HG03378 (cell line): ENCODE data around the gene PHACTR1.
"Not testable (repeated sequence)": the region's sequence is repeated elsewhere in the genome, so short reads cannot be mapped to it uniquely, and the experiment has no call there.

ENCODE experiments used
- ATAC-seq: cut with Tn5 transposase; IDR thresholded peaks from one replicate; pipeline ENCODE4 v1.9.1; 2021; ENCODE audit warnings: mild to moderate bottlenecking, moderate library complexity; ENCODE audit not compliant: unreplicated experiment

PHACTR1 gene

GRCh38 chr6:12716298-12716916, at the start of gene PHACTR1:
TSS of gene PHACTR1 (plus strand) at chr6:12716767.
- no peak for ATAC-seq

GRCh38 chr6:12666886-12667285, 49.7 kb upstream of the PHACTR1 start:
- ATAC-seq: no peak

- no peak for ATAC-seq
Measured at GRCh38 chr6:12675931-12676330, 40.6 kb upstream of the PHACTR1 start.

- no peak for ATAC-seq
Measured at GRCh38 chr6:12679341-12679740, 37.2 kb upstream of the PHACTR1 start.

GRCh38 chr6:12693122-12693521, 23.4 kb upstream of the PHACTR1 start:
- no peak for ATAC-seq

GRCh38 chr6:12698298-12698697, 18.3 kb upstream of the PHACTR1 start:
- ATAC-seq: no peak

GRCh38 chr6:12704946-12705345, 11.6 kb upstream of the PHACTR1 start:
- ATAC-seq: no peak

GRCh38 chr6:12709116-12709515, 7.5 kb upstream of the PHACTR1 start:
- ATAC-seq: no peak

- no peak for ATAC-seq
Measured at GRCh38 chr6:12709556-12710232, 6.9 kb upstream of the PHACTR1 start.

GRCh38 chr6:12710921-12711320, 5.6 kb upstream of the PHACTR1 start:
- ATAC-seq: no peak

GRCh38 chr6:12714022-12714421, 2.5 kb upstream of the PHACTR1 start:
- ATAC-seq: no peak

GRCh38 chr6:12715437-12715836, 1.1 kb upstream of the PHACTR1 start:
- ATAC-seq: no peak

- ATAC-seq: no peak
Measured at GRCh38 chr6:12717356-12717755, 789 bp downstream of the PHACTR1 start.

- no peak for ATAC-seq
Measured at GRCh38 chr6:12718015-12718414, 1.4 kb downstream of the PHACTR1 start.

GRCh38 chr6:12719017-12719416, 2.5 kb downstream of the PHACTR1 start:
- ATAC-seq: no peak

GRCh38 chr6:12720310-12720709, 3.7 kb downstream of the PHACTR1 start:
- no peak for ATAC-seq

GRCh38 chr6:12725263-12725662, 8.7 kb downstream of the PHACTR1 start:
- no peak for ATAC-seq

- ATAC-seq: no peak
Measured at GRCh38 chr6:12729467-12729866, 12.9 kb downstream of the PHACTR1 start.

- ATAC-seq: not testable (repeated sequence)
Measured at GRCh38 chr6:12730809-12731208, 14.2 kb downstream of the PHACTR1 start.

- ATAC-seq: no peak
Measured at GRCh38 chr6:12733876-12734275, 17.3 kb downstream of the PHACTR1 start.

GRCh38 chr6:12735786-12736185, 19.2 kb downstream of the PHACTR1 start:
- ATAC-seq: no peak

GRCh38 chr6:12748411-12748810, 31.8 kb downstream of the PHACTR1 start:
- ATAC-seq: no peak
